ENCODE measurements around the gene ELOVL5.
"Not testable (repeated sequence)": the region's sequence is repeated elsewhere in the genome, so short reads cannot be mapped to it uniquely, and the experiment has no call there.

Gene ELOVL5

GRCh38 chr6:53391170-53391569 is 42.4 kb upstream of the ELOVL5 start:
- no peak for DNase-seq (ENCODE audit: low spot score)
- Histone ChIP-seq H3K9me3 (replicated peaks in 1 of 2; ENCODE audit: control insufficient read depth in 2 of 2, insufficient read depth in 1 of 2, low read depth in 1 of 2, low read length in 2 of 2) (no peaks in the 10 kb centered on the region), H3K36me3 (replicated peaks in 1 of 2; ENCODE audit: control insufficient read depth in 2 of 2, insufficient read depth in 2 of 2, low read length in 2 of 2) (no peaks in the 10 kb centered on the region), H4K8ac (ENCODE audit: low read depth, low read length) (no peak overlapping the region), H3K4me3 (ENCODE audit: low read length in 2 of 2) (no peak overlapping the region), H2BK5ac (ENCODE audit: low read length) (no peak overlapping the region), H3K4me1 (ENCODE audit: control insufficient read depth in 2 of 2, insufficient read depth in 1 of 2, low read depth in 1 of 2, low read length in 2 of 2) (no peaks in the 10 kb centered on the region), H2BK15ac (ENCODE audit: low read length) (no peak overlapping the region), H2BK12ac (ENCODE audit: low read length) (no peak overlapping the region), H4K91ac (ENCODE audit: low read depth, low read length, poor library complexity) (no peak overlapping the region), H3K4ac (ENCODE audit: low read length) (no peak overlapping the region), H3K23ac (ENCODE audit: low read depth, low read length, poor library complexity) (no peak overlapping the region), H3K27ac (replicated peaks; ENCODE audit: low read length) (no peak overlapping the region), H3K18ac (ENCODE audit: low read length) (no peak overlapping the region), H3K79me1 (ENCODE audit: low read depth, low read length) (no peaks in the 10 kb centered on the region), H3K14ac (ENCODE audit: low read length) (no peak overlapping the region), H3K4me2 (ENCODE audit: insufficient read depth, low read length, poor library complexity, severe bottlenecking) (no peak overlapping the region), H2BK120ac (ENCODE audit: low read depth, low read length) (no peak overlapping the region), H3K9ac (ENCODE audit: low read depth, low read length, poor library complexity) (no peak overlapping the region), H2AFZ (ENCODE audit: low read length) (no peak overlapping the region), H2AK5ac (ENCODE audit: low read depth, low read length) (no peak overlapping the region), H3K27me3 (ENCODE audit: control insufficient read depth in 3 of 3, insufficient read depth in 3 of 3, low read depth in 1 of 3, low read length in 3 of 3) (peaks cover 0 to 5% (median 0%) of the 10 kb centered on the region in 3 experiments)
- WGBS, 2 donors (ENCODE audit: extremely low coverage in 2 of 2, insufficient read length in 2 of 2, insufficient replicate concordance in 1 of 2): no CpG with 5 or more reads among the region's 3 CpGs

GRCh38 chr6:53390010-53390409 is 41.3 kb upstream of the ELOVL5 start:
- Histone ChIP-seq H2AK5ac (ENCODE audit: low read depth, low read length) (no peak overlapping the region), H3K79me1 (ENCODE audit: low read depth, low read length) (no peaks in the 10 kb centered on the region), H2BK12ac (ENCODE audit: low read length) (no peak overlapping the region), H3K14ac (ENCODE audit: low read length) (no peak overlapping the region), H4K8ac (ENCODE audit: low read depth, low read length) (no peak overlapping the region), H3K27ac (replicated peaks; ENCODE audit: low read length) (no peak overlapping the region), H3K9me3 (replicated peaks in 1 of 2; ENCODE audit: control insufficient read depth in 2 of 2, insufficient read depth in 1 of 2, low read depth in 1 of 2, low read length in 2 of 2) (no peaks in the 10 kb centered on the region), H2BK15ac (ENCODE audit: low read length) (no peak overlapping the region), H2BK120ac (ENCODE audit: low read depth, low read length) (no peak overlapping the region), H2BK5ac (ENCODE audit: low read length) (no peak overlapping the region), H3K36me3 (replicated peaks in 1 of 2; ENCODE audit: control insufficient read depth in 2 of 2, insufficient read depth in 2 of 2, low read length in 2 of 2) (no peaks in the 10 kb centered on the region), H4K91ac (ENCODE audit: low read depth, low read length, poor library complexity) (no peak overlapping the region), H3K4me2 (ENCODE audit: insufficient read depth, low read length, poor library complexity, severe bottlenecking) (no peak overlapping the region), H3K9ac (ENCODE audit: low read depth, low read length, poor library complexity) (no peak overlapping the region), H3K4me3 (ENCODE audit: low read length in 2 of 2) (no peak overlapping the region), H3K4me1 (ENCODE audit: control insufficient read depth in 2 of 2, insufficient read depth in 1 of 2, low read depth in 1 of 2, low read length in 2 of 2) (no peaks in the 10 kb centered on the region), H3K18ac (ENCODE audit: low read length) (no peak overlapping the region), H3K4ac (ENCODE audit: low read length) (no peak overlapping the region), H3K27me3 (ENCODE audit: control insufficient read depth in 3 of 3, insufficient read depth in 3 of 3, low read depth in 1 of 3, low read length in 3 of 3) (peaks cover 0 to 5% (median 0%) of the 10 kb centered on the region in 3 experiments), H2AFZ (ENCODE audit: low read length) (no peak overlapping the region), H3K23ac (ENCODE audit: low read depth, low read length, poor library complexity) (no peak overlapping the region)
- DNase-seq (ENCODE audit: low spot score): no peak
- WGBS, 2 donors (ENCODE audit: extremely low coverage in 2 of 2, insufficient read length in 2 of 2, insufficient replicate concordance in 1 of 2): no CpG with 5 or more reads among the region's 3 CpGs

GRCh38 chr6:53388615-53389014 is 39.9 kb upstream of the ELOVL5 start:
- not testable (repeated sequence) for H2AK5ac ChIP-seq (ENCODE audit: low read depth, low read length); H2AFZ ChIP-seq (ENCODE audit: low read length); H2BK12ac ChIP-seq (ENCODE audit: low read length); H2BK15ac ChIP-seq (ENCODE audit: low read length); H3K79me1 ChIP-seq (ENCODE audit: low read depth, low read length); H3K27ac ChIP-seq (replicated peaks; ENCODE audit: low read length); H3K4ac ChIP-seq (ENCODE audit: low read length); H3K4me3 ChIP-seq (ENCODE audit: low read length in 2 of 2); H3K4me1 ChIP-seq (ENCODE audit: control insufficient read depth in 2 of 2, insufficient read depth in 1 of 2, low read depth in 1 of 2, low read length in 2 of 2); H4K8ac ChIP-seq (ENCODE audit: low read depth, low read length); H2BK120ac ChIP-seq (ENCODE audit: low read depth, low read length); H3K14ac ChIP-seq (ENCODE audit: low read length); H3K4me2 ChIP-seq (ENCODE audit: insufficient read depth, low read length, poor library complexity, severe bottlenecking); H2BK5ac ChIP-seq (ENCODE audit: low read length); DNase-seq (ENCODE audit: low spot score); H4K91ac ChIP-seq (ENCODE audit: low read depth, low read length, poor library complexity); H3K9ac ChIP-seq (ENCODE audit: low read depth, low read length, poor library complexity); H3K27me3 ChIP-seq (ENCODE audit: control insufficient read depth in 3 of 3, insufficient read depth in 3 of 3, low read depth in 1 of 3, low read length in 3 of 3); H3K23ac ChIP-seq (ENCODE audit: low read depth, low read length, poor library complexity); H3K36me3 ChIP-seq (replicated peaks in 1 of 2; ENCODE audit: control insufficient read depth in 2 of 2, insufficient read depth in 2 of 2, low read length in 2 of 2); H3K9me3 ChIP-seq (replicated peaks in 1 of 2; ENCODE audit: control insufficient read depth in 2 of 2, insufficient read depth in 1 of 2, low read depth in 1 of 2, low read length in 2 of 2); H3K18ac ChIP-seq (ENCODE audit: low read length)
- no CpG with 5 or more reads among the region's 3 CpGs for WGBS, 2 donors (ENCODE audit: extremely low coverage in 2 of 2, insufficient read length in 2 of 2, insufficient replicate concordance in 1 of 2)

- Histone ChIP-seq H2AFZ (ENCODE audit: low read length) (no peak overlapping the region), H2BK120ac (ENCODE audit: low read depth, low read length) (no peak overlapping the region), H2BK5ac (ENCODE audit: low read length) (no peak overlapping the region), H3K27me3 (ENCODE audit: control insufficient read depth in 3 of 3, insufficient read depth in 3 of 3, low read depth in 1 of 3, low read length in 3 of 3) (no peaks in the 10 kb centered on the region), H2AK5ac (ENCODE audit: low read depth, low read length) (no peak overlapping the region), H3K27ac (replicated peaks; ENCODE audit: low read length) (no peak overlapping the region), H3K23ac (ENCODE audit: low read depth, low read length, poor library complexity) (no peak overlapping the region), H3K4me1 (ENCODE audit: control insufficient read depth in 2 of 2, insufficient read depth in 1 of 2, low read depth in 1 of 2, low read length in 2 of 2) (no peaks in the 10 kb centered on the region), H2BK15ac (ENCODE audit: low read length) (no peak overlapping the region), H3K4ac (ENCODE audit: low read length) (no peak overlapping the region), H4K91ac (ENCODE audit: low read depth, low read length, poor library complexity) (no peak overlapping the region), H3K14ac (ENCODE audit: low read length) (no peak overlapping the region), H3K4me3 (ENCODE audit: low read length in 2 of 2) (no peak overlapping the region), H4K8ac (ENCODE audit: low read depth, low read length) (no peak overlapping the region), H3K18ac (ENCODE audit: low read length) (no peak overlapping the region), H3K9ac (ENCODE audit: low read depth, low read length, poor library complexity) (no peak overlapping the region), H3K9me3 (replicated peaks in 1 of 2; ENCODE audit: control insufficient read depth in 2 of 2, insufficient read depth in 1 of 2, low read depth in 1 of 2, low read length in 2 of 2) (peaks cover 0 to 8% of the 10 kb centered on the region in 2 donors), H3K4me2 (ENCODE audit: insufficient read depth, low read length, poor library complexity, severe bottlenecking) (no peak overlapping the region), H3K36me3 (replicated peaks in 1 of 2; ENCODE audit: control insufficient read depth in 2 of 2, insufficient read depth in 2 of 2, low read length in 2 of 2) (no peaks in the 10 kb centered on the region), H3K79me1 (ENCODE audit: low read depth, low read length) (no peaks in the 10 kb centered on the region), H2BK12ac (ENCODE audit: low read length) (no peak overlapping the region)
- no CpG with 5 or more reads among the region's 5 CpGs for WGBS, 2 donors (ENCODE audit: extremely low coverage in 2 of 2, insufficient read length in 2 of 2, insufficient replicate concordance in 1 of 2)
- DNase-seq (ENCODE audit: low spot score): no peak
Measured at GRCh38 chr6:53382421-53382820, 33.7 kb upstream of the ELOVL5 start.
